Peyer's patch (tissue), 4 donors: ENCODE measurements around the gene RTBDN.

Experiments
- POLR2A ChIP-seq, 2 donors: fragments of 450-650 bp; IDR thresholded peaks; one replicate each; pipeline ENCODE4 v1.5.1; 2017; ENCODE audit warnings: antibody characterized with exemption in 2 of 2, mild to moderate bottlenecking in 2 of 2, moderate library complexity in 2 of 2
- TF ChIP-seq, protein P1 (sequence below), 6 experiments: fragments of 450-650 bp in 4 of 6; fragments of 200-600 bp in 2 of 6; sonication (generic) in 1 of 6; IDR thresholded peaks; one replicate each; pipeline ENCODE4 v1.5.1; 2017 to 2019; ENCODE audit warnings: antibody characterized with exemption in 6 of 6, mild to moderate bottlenecking in 3 of 6, moderate library complexity in 1 of 6

DNA sequence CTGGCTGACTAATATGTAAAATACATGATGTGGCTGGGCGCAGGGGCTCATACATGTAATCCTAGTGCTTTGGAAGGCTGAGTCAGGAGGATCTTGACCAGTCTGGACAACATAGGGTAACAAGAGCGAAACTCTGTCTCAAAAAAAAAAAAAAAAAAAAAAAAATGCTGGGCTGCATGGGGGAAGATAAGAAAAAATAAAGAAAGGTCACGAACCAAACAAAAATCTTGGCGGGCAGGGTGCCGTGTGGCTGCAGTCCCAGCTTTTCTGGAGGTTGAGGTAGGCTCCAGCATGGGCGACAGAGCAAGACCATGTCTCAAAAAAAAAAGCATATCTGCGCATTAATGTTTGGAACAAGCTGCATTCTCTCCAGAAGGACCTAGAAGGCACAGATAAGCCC lies 19.3 kb downstream of the RTBDN start:
- no peak for TF ChIP-seq POLR2A (IDR thresholded peaks at IDR 0.05)
- TF ChIP-seq, protein P1, sequence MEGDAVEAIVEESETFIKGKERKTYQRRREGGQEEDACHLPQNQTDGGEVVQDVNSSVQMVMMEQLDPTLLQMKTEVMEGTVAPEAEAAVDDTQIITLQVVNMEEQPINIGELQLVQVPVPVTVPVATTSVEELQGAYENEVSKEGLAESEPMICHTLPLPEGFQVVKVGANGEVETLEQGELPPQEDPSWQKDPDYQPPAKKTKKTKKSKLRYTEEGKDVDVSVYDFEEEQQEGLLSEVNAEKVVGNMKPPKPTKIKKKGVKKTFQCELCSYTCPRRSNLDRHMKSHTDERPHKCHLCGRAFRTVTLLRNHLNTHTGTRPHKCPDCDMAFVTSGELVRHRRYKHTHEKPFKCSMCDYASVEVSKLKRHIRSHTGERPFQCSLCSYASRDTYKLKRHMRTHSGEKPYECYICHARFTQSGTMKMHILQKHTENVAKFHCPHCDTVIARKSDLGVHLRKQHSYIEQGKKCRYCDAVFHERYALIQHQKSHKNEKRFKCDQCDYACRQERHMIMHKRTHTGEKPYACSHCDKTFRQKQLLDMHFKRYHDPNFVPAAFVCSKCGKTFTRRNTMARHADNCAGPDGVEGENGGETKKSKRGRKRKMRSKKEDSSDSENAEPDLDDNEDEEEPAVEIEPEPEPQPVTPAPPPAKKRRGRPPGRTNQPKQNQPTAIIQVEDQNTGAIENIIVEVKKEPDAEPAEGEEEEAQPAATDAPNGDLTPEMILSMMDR (IDR thresholded peaks at IDR 0.05), result no peak
